Spleen (tissue), 11 donors: ENCODE data around the gene JOSD1. TPM values are rescaled to one million over a fixed set of nuclear protein-coding genes. Genes with fewer than 3 reads are reported as not detected.

Experiments
- DNase-seq: peaks from one replicate; pipeline ENCODE4 v3.0.0-alpha.2; 2020
- H3K27ac ChIP-seq, 8 donors: fragments of 200-600 bp; sonication (generic) in 7 of 8; 1 replicate in 4 of 8; 2 replicates in 4 of 8; pipeline versions ENCODE4 v1.5.0 to v1.8.0; 2016 to 2021; ENCODE audit warnings: inconsistent platforms in 4 of 8, mild to moderate bottlenecking in 4 of 8, moderate library complexity in 1 of 8
- H3K27me3 ChIP-seq, 7 donors: fragments of 200-600 bp; sonication (generic) in 6 of 7; replicated peaks in 1 of 7; 1 replicate in 4 of 7; 2 replicates in 3 of 7; pipeline versions ENCODE4 v1.5.0 to v1.8.0; 2016 to 2021; ENCODE audit warnings: inconsistent platforms in 3 of 7, mild to moderate bottlenecking in 1 of 7
- H3K36me3 ChIP-seq, 6 donors: fragments of 200-600 bp; sonication (generic) in 5 of 6; 1 replicate in 4 of 6; 2 replicates in 2 of 6; pipeline versions ENCODE4 v1.5.0 to v1.8.0; 2016 to 2021; ENCODE audit warnings: inconsistent platforms in 2 of 6
- H3K4me1 ChIP-seq, 6 donors: fragments of 200-600 bp; sonication (generic) in 5 of 6; 1 replicate in 3 of 6; 2 replicates in 3 of 6; pipeline versions ENCODE4 v1.5.0 to v1.8.0; 2016 to 2021; ENCODE audit warnings: inconsistent platforms in 3 of 6
- H3K4me3 ChIP-seq, 8 donors: fragments of 200-600 bp; sonication (generic) in 7 of 8; 1 replicate in 4 of 8; 2 replicates in 4 of 8; pipeline versions ENCODE4 v1.5.0 to v1.8.0; 2016 to 2021; ENCODE audit warnings: inconsistent platforms in 4 of 8, mild to moderate bottlenecking in 4 of 8, moderate library complexity in 2 of 8
- H3K9me3 ChIP-seq, 8 donors: fragments of 200-600 bp; sonication (generic) in 7 of 8; 1 replicate in 4 of 8; 2 replicates in 4 of 8; pipeline versions ENCODE4 v1.5.0 to v1.8.0; 2016 to 2021; ENCODE audit warnings: inconsistent platforms in 4 of 8
- CTCF ChIP-seq, 11 experiments: fragments of 200-600 bp in 7 of 11; fragments of 450-650 bp in 4 of 11; sonication (generic) in 4 of 11; IDR thresholded peaks in 8 of 11; conservative IDR thresholded peaks in 3 of 11; 1 replicate in 7 of 11; 2 replicates in 4 of 11; pipeline versions ENCODE4 v1.4.0 to v1.8.0; 2016 to 2021; ENCODE audit warnings: antibody characterized with exemption in 11 of 11, inconsistent platforms in 4 of 11, mild to moderate bottlenecking in 1 of 11
- POLR2A ChIP-seq, 3 donors: fragments of 450-650 bp; IDR thresholded peaks; one replicate each; pipeline ENCODE4 v1.5.1; 2017; ENCODE audit warnings: antibody characterized with exemption in 3 of 3, mild to moderate bottlenecking in 1 of 3
- POLR2AphosphoS5 ChIP-seq, 3 donors: sonication (generic); formaldehyde crosslinking; IDR thresholded peaks; one replicate each; pipeline ENCODE4 v1.5.1; 2017; ENCODE audit warnings: antibody characterized with exemption in 3 of 3
- WGBS, 5 donors: extraction: QIAGEN DNeasy Blood & Tissue Kit in 3 of 5; methylation state at CpG; one replicate each; pipeline versions ENCODE4 v1.1.5 to v1.1.7; 2013 to 2018; 5-methylcytosine and 5-hydroxymethylcytosine counted together
- intact Hi-C: fragments of 100-400 bp; cut with DNase I; formaldehyde crosslinking; loops from one replicate; pipeline ENCODE4 v1.15.0; 2023; ENCODE audit warnings: low total_unique reads
- polyA plus RNA-seq, 3 donors: library from polyadenylated mRNA; stranded (reverse); fragments of 200-250 nt; gene quantifications; one replicate each; pipeline ENCODE4 v1.2.1, GENCODE V29; 2013
- total RNA-seq, 7 donors: library from RNA; depleted of rRNA in 3 of 7; stranded (reverse); fragments of >200 nt in 3 of 7; fragmentation: NEBNext Ultra II Directional in 4 of 7; extraction: Animal tissue kit (Norgen Biotek cat#: 25700) in 4 of 7; gene quantifications; one replicate each; pipeline versions ENCODE4 v1.1.0 to v1.2.1, GENCODE V29; 2016 to 2021
- donor health status: healthy with polysubstance abuse.
- donor health status: DM: no; HTN: no; CAD: no; lungs with moderate emphysema.
- donor health status: DM: no; HTN: no; CAD: no.
- donor health status: Bipolar disorder and iron deficiency.
- donor health status: healthy.
- donor health status: DM: no; HTN: no; CAD: no.
- donor health status: DM: yes; HTN: yes; CAD: no.

The JOSD1 gene
- total and polyA plus RNA-seq, 10 donors: 10.1 to 54.2 (median 33.2) TPM

DNA sequence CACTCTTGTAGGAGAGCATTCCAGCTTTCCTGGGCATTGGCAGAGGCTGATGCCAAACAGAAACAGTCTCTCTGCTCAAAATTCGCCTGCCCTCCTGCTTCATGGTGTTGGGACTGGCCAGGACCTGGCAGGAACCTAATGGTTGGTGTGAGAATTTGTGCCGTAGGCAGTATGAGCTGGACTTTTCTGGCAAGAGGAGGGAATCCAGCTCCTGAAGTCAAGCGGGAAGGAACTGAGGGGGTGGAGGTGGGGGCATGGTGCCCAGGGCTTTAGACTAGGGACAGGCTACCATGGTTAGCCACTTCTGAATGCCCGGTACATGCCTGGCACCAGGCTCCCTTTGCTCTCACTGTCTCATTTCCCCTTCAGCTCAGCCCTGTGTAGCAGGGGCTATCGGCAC lies 25.9 kb downstream of the JOSD1 start:
- 89 to 94% (median 91%) methylated on average over 5 of the region's 5 CpGs for whole genome bisulfite sequencing, 5 donors
- Histone ChIP-seq H3K9me3 (no peaks in the 10 kb centered on the region), H3K4me1 (no peaks in the 10 kb centered on the region), H3K4me3 (no peak overlapping the region), H3K36me3 (peaks cover 0 to 43% (median 29%) of the 10 kb centered on the region in 6 donors), H3K27me3 (no peaks in the 10 kb centered on the region), H3K27ac (no peak overlapping the region)
- intact Hi-C loops: no loop called here
- TF ChIP-seq CTCF (IDR thresholded peaks at IDR 0.05 in 8 of 11, conservative IDR thresholded peaks at IDR 0.05 in 3 of 11): no peak
- no peak for TF ChIP-seq POLR2AphosphoS5 (IDR thresholded peaks at IDR 0.05)
- no peak for TF ChIP-seq POLR2A (IDR thresholded peaks at IDR 0.05)
- no peak for DNase-seq

DNA sequence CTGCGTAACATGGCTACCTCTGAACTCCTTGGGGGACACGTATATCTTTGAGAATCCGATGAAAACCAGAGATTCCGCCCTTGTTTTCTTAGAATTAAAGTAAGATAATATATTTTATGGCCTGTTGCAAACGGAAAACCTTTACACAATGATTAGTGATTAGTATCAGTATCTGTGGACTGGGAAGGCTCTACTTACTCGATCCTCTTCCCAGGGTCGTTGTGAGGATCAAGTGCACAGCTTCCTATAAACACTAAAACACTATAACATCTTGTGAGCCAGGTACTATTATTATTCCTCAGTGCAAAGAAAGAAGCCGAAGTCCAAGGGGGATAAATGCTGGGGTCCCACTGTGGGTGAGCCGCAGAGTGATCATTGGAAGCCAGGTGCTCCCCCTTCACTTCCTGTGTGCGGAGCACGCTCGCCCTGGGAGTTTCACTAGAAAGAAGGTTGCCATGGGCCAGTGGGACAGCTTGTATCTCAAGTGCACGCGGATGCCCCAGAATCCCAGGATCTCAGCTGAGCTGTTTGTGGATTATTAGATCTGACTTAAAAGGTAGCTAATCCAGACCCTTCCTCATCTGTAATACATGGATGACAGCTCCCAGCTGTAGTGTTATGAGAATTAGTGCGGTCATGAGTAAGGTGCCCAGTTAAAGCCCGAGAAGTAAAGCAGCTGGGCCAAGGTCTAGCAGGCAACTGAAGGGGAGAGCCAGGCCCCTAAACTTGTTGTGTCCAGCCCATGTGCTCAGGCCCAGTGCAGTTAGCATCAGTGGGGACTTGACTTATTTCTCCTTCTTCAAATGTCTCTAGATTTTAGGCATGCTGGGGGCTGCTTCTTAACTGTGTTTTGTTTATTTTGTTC lies 43.5 kb downstream of the JOSD1 start:
- no peak for TF ChIP-seq POLR2AphosphoS5 (IDR thresholded peaks at IDR 0.05)
- H3K36me3 ChIP-seq: peaks cover 0 to 13% (median 3%) of the 10 kb centered on the region in 6 donors
- H3K4me3 ChIP-seq: peak overlapping the region; percentile 71 to 99 (median 89)
- intact Hi-C loops: no loop called here
- WGBS, 5 donors: 6 to 19% (median 12%) methylated on average over 16 of the region's 16 CpGs
- no peaks in the 10 kb centered on the region for H3K9me3 ChIP-seq
- peak overlapping the region; percentile 85 to 95 (median 90) for H3K27ac ChIP-seq
- peak; percentile 77 for DNase-seq
- no peaks in the 10 kb centered on the region for H3K27me3 ChIP-seq
- H3K4me1 ChIP-seq: peaks cover 10 to 30% (median 21%) of the 10 kb centered on the region in 6 donors

DNA sequence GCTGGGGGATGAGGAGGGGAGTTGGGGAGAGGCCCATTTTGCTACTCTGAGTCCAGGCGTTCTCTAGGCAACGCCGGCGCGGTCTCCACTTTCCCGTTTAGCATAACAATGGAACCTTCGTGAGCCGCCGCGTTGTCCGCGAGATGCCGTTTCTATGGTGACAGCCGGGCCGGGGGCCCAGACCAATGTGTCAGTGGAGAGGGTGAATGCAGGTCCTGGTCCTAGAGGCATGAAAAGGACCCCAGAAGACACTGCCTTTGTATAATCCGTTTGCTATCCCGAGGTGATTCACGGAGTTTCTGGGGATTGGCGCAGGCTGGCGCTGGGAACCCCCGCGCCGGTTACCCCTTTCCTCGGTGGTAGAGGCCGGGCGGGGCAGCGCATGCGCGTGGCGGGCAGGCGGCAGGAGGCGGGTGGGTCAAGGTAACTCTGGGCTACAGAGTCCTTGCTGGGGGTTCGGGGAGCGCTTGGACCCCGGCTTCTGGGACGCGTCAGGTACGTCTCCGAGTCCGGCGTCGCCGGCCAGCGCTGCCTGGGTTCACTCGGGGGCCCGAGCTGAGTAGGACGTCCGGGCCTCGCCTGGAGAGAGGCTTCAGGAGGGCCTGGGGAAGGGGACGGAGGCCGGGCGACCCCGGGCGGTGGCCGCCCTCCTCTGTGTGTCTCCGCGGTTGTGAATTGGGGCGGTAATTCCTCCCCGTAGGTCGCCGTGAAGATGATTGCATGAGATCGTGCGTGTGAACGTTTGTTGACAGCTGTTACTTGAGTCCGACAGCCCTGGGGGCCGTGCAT lies 44.3 kb downstream of the JOSD1 start, which contains the start of the genes CBY1 and FAM227A:
TSS of gene CBY1 (plus strand) at position 383 of the 789 bp plus-strand sequence. CDS start 11,417 bp downstream, outside the sequence.
TSS of gene FAM227A (minus strand) at position 137 of the 789 bp plus-strand sequence. CDS start 6,224 bp downstream, outside the sequence.
- H3K27ac ChIP-seq: peak within 1 kb of the TSS; percentile 85 to 95 (median 90)
- no peaks in the 10 kb centered on the region for H3K27me3 ChIP-seq
- H3K4me1 ChIP-seq: peaks cover 10 to 30% (median 21%) of the 10 kb centered on the region in 6 donors
- no peaks in the 10 kb centered on the region for H3K9me3 ChIP-seq
- 0 to 1% (median 0%) methylated on average over 32 to 66 of the region's 66 CpGs for WGBS, 5 donors
- peaks cover 0 to 7% (median 2%) of the 10 kb centered on the region in 6 donors for H3K36me3 ChIP-seq
- H3K4me3 ChIP-seq: peak within 1 kb of the TSS; percentile 71 to 99 (median 89)
- peak; percentile 96 for DNase-seq
- peak; percentile 83 to 88 (median 87) for TF ChIP-seq POLR2AphosphoS5 (IDR thresholded peaks at IDR 0.05)
- peak in 1 of 11 experiments; percentile 6 for TF ChIP-seq CTCF (IDR thresholded peaks at IDR 0.05 in 8 of 11, conservative IDR thresholded peaks at IDR 0.05 in 3 of 11)
- no peak for TF ChIP-seq POLR2A (IDR thresholded peaks at IDR 0.05)
- intact Hi-C loops: no loop called here

DNA sequence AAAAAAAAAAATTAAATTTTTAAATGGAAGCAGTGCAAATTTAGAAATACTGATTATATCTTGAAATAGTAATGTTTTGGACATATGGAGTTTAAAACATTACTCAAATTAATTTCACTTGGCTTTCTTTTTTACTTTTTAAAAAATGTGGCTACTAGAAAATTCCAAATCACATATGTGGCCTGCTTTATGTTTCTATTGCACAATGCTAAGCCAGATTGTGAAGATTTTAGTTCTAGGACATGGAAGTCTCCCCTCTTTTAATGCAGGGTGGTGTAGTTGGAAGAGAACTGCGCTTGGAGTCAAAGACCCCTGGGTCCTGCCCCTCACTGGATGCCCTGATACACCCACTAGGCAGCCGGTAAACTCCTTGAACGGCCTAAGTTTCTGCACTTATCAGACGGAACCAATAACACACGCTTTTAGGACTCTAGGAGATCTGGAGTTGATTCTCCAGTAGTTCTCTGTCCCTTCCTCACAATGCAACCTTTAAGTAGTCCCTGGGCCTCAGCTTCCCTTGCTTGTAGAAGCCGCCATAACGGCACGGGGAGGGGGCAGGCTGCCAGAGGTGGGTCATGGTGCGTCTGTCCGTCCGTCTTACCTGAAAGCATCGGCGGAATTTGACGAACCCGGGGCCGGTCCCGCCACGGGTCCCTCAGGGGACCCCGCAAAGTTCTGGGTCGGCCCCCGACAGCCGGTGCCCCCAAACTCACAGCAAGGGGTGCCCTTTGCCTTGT lies 45.1 kb downstream of the JOSD1 start:
- no peak for DNase-seq
- 9 to 43% (median 11%) methylated on average over 5 to 22 of the region's 22 CpGs for WGBS, 5 donors
- peak overlapping the region; percentile 71 to 99 (median 89) for H3K4me3 ChIP-seq
- no peaks in the 10 kb centered on the region for H3K36me3 ChIP-seq
- H3K9me3 ChIP-seq: no peaks in the 10 kb centered on the region
- no peaks in the 10 kb centered on the region for H3K27me3 ChIP-seq
- TF ChIP-seq POLR2A (IDR thresholded peaks at IDR 0.05) (no peak), CTCF (IDR thresholded peaks at IDR 0.05 in 8 of 11, conservative IDR thresholded peaks at IDR 0.05 in 3 of 11) (no peak), POLR2AphosphoS5 (IDR thresholded peaks at IDR 0.05) (no peak)
- peaks cover 10 to 30% (median 21%) of the 10 kb centered on the region in 6 donors for H3K4me1 ChIP-seq
- intact Hi-C loops: no loop called here
- H3K27ac ChIP-seq: peak overlapping the region; percentile 85 to 95 (median 90)
